Fibroblast of peridontal ligament (primary cell): ENCODE measurements around the gene RANBP17.
"Not testable (repeated sequence)": the region's sequence is repeated elsewhere in the genome, so short reads cannot be mapped to it uniquely, and the experiment has no call there.

ENCODE experiments used
- DNase-seq: peaks from one replicate; pipeline ENCODE4 v3.0.0-alpha.2; 2010; ENCODE audit errors: extremely low read depth

The RANBP17 gene

DNA sequence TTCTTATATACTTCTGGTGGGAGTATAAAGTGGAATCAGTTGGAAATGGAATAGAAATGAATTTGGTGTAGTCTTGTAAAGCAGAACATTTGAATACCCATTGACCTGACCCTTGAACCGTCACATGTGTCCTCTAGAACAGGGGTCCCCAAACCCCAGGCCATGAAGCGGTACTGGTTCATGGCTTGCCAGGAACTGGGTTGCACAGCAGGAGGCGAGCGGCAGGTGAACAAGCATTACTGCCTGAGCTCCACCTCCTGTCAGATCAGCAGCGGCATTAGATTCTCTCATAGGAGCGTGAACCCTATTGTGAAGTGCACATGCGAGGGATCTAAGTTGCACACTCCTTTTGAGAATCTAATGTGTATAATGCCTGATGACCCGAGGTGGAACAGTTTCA lies 80.0 kb downstream of the RANBP17 start:
- DNase-seq = no peak

GRCh38 chr5:170945275-170945674 lies 83.5 kb downstream of the RANBP17 start:
- no peak for DNase-seq

DNA sequence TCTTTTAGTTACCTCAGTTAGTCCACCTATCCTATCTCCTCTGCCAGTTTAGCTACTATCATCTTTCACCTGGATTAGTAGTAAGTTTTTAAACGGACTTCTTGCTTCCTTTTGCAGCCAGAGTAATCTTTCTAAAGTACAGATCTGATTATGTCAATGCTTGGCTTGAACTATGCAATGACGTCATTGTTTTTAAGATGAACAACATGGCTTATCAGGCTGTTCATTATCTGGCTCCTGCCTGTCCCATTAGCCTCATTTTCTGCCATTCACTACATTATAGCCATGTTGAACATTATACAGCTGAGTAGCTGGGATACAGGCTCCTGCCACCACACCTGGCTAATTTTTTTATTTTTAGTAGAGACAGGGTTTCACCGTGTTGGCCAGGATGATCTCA lies 98.7 kb downstream of the RANBP17 start:
- DNase-seq = peak; percentile 18

- no peak for DNase-seq
Observed at GRCh38 chr5:170963521-170963920, 101.7 kb downstream of the RANBP17 start.

GRCh38 chr5:170974461-170974860 lies 112.6 kb downstream of the RANBP17 start:
- no peak for DNase-seq

GRCh38 chr5:170980261-170980660 lies 118.4 kb downstream of the RANBP17 start:
- not testable (repeated sequence) for DNase-seq

GRCh38 chr5:170985486-170985885 lies 123.7 kb downstream of the RANBP17 start:
- no peak for DNase-seq

DNA sequence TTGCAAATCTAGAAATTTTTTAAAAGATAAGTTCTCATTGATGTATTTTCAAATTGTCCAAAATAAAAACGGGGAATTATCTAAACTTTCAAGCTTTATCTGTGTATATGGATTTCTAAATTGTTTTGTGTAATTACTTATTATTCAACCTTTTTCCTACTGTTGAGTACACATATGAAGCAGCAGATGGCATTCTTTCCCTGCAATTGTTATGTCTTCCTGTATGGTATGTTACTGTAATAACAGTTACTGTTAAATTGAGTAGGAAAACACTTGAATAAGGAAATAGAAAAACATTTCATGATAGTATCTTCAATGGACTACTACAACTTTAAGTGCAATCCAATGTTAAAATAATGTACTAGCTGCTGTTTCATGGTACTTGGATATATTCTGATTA lies 124.8 kb downstream of the RANBP17 start:
- DNase-seq = peak; percentile 57

DNA sequence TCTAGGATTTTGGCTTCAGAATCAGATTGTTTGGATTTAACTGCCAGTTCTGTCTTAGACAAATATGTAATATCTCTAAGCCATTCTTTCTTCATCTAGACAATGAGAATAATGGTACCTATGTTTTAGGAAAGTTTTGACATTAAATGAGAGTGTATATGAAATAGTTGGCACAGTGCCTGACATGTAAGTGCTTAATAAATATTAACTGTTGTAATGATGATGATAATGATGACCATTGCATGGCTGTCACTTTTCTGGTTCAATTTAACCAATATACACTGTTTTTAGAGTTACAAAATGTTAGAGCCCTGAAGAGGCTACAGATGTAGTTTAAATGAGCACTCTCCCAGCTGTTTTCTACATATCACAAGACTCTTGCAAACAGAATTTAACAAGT lies 131.7 kb downstream of the RANBP17 start:
- no peak for DNase-seq

DNA sequence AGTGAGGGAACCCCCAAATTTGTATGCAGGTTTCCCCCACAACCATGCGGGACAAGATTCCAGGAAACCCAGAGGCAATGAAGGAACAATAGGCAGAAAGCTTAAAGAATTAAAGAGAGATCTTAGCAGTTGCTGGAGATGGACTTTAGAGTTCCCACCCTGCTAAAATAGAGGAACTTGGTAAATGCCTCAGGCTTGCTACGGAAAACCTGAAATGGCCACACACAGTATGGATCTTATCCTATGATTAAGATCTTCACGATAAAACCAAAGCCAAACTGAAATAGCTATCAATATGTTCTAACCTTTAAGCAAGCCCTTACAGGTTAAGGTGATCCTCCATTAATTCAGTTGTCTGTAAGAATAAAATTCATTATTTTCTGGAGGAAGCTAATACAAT lies 148.3 kb downstream of the RANBP17 start:
- DNase-seq = no peak

GRCh38 chr5:171010816-171011215 lies 149.0 kb downstream of the RANBP17 start:
- DNase-seq = no peak

DNA sequence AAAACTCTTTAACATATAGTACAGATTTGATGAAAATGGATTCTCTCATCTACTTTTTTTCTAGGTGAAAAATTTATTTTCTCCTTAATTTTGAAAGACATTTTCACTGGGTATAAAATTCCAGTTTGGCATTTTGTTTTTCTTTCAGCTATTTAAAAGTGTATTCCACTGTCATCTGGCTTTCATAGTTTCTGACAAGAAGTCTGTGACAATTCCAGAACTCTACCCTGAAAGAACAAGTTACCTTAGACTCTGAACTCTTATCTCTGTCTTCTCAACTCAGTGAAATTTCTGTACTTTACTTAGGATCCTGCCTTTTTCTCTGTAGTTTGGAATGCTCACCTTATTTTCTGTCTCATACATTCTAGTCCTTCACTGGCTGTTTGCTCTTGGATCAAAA lies 161.7 kb downstream of the RANBP17 start:
- peak; percentile 3 for DNase-seq

GRCh38 chr5:171024084-171024483 lies 162.3 kb downstream of the RANBP17 start:
- no peak for DNase-seq

GRCh38 chr5:171029401-171029800 lies 167.6 kb downstream of the RANBP17 start:
- no peak for DNase-seq

DNA sequence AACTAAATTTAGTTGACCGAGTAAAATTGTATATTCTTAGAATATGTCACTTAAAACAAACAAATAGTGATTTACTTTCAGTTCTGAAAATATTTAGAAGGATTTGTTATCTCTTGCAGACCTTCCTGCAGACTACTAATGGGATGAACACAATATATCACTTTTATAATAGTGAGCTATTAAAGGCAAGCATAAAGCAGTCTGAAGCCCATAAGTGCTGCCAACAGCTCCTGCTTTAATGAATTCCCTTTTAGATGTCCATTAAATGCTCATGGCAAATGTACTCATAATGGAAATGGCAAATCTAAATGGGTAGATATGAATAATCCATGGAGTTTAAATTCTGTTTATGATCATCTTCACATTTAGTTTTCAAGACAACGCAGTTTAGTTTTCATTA lies 170.2 kb downstream of the RANBP17 start:
- DNase-seq = no peak

- no peak for DNase-seq
Observed at GRCh38 chr5:171032435-171032973, 170.7 kb downstream of the RANBP17 start.

DNA sequence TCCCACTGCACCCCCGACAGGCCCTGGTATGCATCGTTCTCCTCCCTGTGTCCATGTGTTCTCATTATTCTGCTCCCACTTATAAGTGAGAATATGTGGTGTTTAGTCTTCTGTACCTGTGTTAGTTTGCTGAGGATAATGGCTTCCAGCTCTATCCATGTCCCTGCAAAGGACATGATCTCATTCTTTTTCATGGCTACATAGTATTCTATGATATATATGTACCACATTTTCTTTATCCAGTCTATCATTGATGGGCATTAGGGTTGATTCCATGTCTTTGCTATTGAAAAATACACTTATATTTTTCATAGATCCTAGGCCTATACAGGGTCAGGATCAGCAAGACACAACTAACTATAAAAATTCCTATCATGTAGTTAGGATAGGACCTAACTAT lies 180.1 kb downstream of the RANBP17 start:
- DNase-seq = not testable (repeated sequence)

GRCh38 chr5:171050916-171051315 lies 189.1 kb downstream of the RANBP17 start:
- DNase-seq = peak; percentile 47

- DNase-seq = peak; percentile 2
Observed at GRCh38 chr5:171055875-171056454, 194.1 kb downstream of the RANBP17 start.

GRCh38 chr5:171067540-171068130 lies 205.8 kb downstream of the RANBP17 start:
- no peak for DNase-seq

GRCh38 chr5:171074747-171075146 lies 212.9 kb downstream of the RANBP17 start:
- no peak for DNase-seq

GRCh38 chr5:171080186-171080938 lies 218.5 kb downstream of the RANBP17 start:
- DNase-seq = no peak

DNA sequence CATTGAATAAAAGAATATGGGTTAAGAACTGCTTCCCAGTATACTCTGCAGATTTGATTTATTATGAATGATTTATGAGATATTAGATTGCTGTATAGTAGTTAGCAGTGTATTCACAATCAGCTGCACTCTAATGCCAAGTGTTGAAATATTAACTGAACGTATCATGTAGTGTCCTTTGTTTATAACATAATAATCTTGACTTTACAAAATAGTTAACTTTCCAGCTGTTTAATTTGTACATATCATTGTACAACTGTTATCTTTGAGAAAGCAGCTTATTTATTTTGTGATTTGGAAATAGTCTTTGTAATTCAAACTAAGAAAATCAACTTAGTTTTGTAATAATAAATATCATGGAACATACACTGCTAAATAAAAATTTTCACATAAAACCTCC lies 219.5 kb downstream of the RANBP17 start:
- DNase-seq = no peak
